ENCODE measurements around the gene CACNA2D2. TPM values are rescaled to one million over a fixed set of nuclear protein-coding genes. Genes with fewer than 3 reads are reported as not detected.

CACNA2D2 gene
- total RNA-seq, 4 donors from 2014 or later, result 1.5 to 3.3 (median 2.9) TPM

- intact Hi-C loops (cut with DNase I), result no loop called here
- H3K27ac ChIP-seq, result peak overlapping the region; percentile 66 to 87 (median 84)
- TF ChIP-seq POLR2A (IDR thresholded peaks at IDR 0.05) (peak in 1 of 2 donors; percentile 27), CTCF (IDR thresholded peaks at IDR 0.05) (no peak)
Measured at GRCh38 chr3:50450209-50450921, 53.1 kb downstream of the CACNA2D2 start.

GRCh38 chr3:50448752-50449539 lies 54.5 kb downstream of the CACNA2D2 start:
- Histone ChIP-seq H3K4me3 (replicated peaks in 1 of 3) (no peak overlapping the region), H3K27ac (no peak overlapping the region), H3K4me1 (peaks cover 15% of the 10 kb centered on the region in 2 donors), H3K9me3 (no peaks in the 10 kb centered on the region), H3K27me3 (no peaks in the 10 kb centered on the region), H3K36me3 (no peaks in the 10 kb centered on the region)
- DNase-seq, result no peak
- no peak for TF ChIP-seq POLR2A (IDR thresholded peaks at IDR 0.05)
- TF ChIP-seq CTCF (IDR thresholded peaks at IDR 0.05), result no peak
- WGBS, 2 donors, result 82 to 87% methylated on average over 11 of the region's 13 CpGs
- intact Hi-C loops (cut with DNase I), result no loop called here

More at GRCh38 chr3:50450209-50450921, 53.1 kb downstream of the CACNA2D2 start:
- peaks cover 15% of the 10 kb centered on the region in 2 donors for H3K4me1 ChIP-seq
- no peak overlapping the region for H3K4me3 ChIP-seq (replicated peaks in 1 of 3)
- no peaks in the 10 kb centered on the region for H3K27me3 ChIP-seq
- H3K9me3 ChIP-seq, result no peaks in the 10 kb centered on the region
- 7 to 23% methylated on average over 18 to 27 of the region's 29 CpGs for WGBS, 2 donors
- H3K36me3 ChIP-seq, result no peaks in the 10 kb centered on the region
- peak; percentile 87 to 91 for DNase-seq

GRCh38 chr3:50447290-50447840 lies 56.1 kb downstream of the CACNA2D2 start:
- Histone ChIP-seq H3K9me3 (no peaks in the 10 kb centered on the region), H3K4me3 (replicated peaks in 1 of 3) (no peak overlapping the region), H3K27ac (no peak overlapping the region), H3K4me1 (peaks cover 15% of the 10 kb centered on the region in 2 donors), H3K27me3 (no peaks in the 10 kb centered on the region), H3K36me3 (no peaks in the 10 kb centered on the region)
- DNase-seq, result no peak
- 53 to 66% methylated on average over 6 to 7 of the region's 10 CpGs for WGBS, 2 donors
- intact Hi-C loops (cut with DNase I), result no loop called here
- TF ChIP-seq CTCF (IDR thresholded peaks at IDR 0.05) (no peak), POLR2A (IDR thresholded peaks at IDR 0.05) (no peak)

GRCh38 chr3:50445919-50446318 lies 57.5 kb downstream of the CACNA2D2 start:
- Histone ChIP-seq H3K4me3 (replicated peaks in 1 of 3) (no peak overlapping the region), H3K9me3 (no peaks in the 10 kb centered on the region), H3K27me3 (no peaks in the 10 kb centered on the region), H3K27ac (no peak overlapping the region), H3K4me1 (peaks cover 14% of the 10 kb centered on the region in 2 donors), H3K36me3 (no peaks in the 10 kb centered on the region)
- peak in 1 of 2 donors; percentile 28 for DNase-seq
- TF ChIP-seq POLR2A (IDR thresholded peaks at IDR 0.05), result no peak
- TF ChIP-seq CTCF (IDR thresholded peaks at IDR 0.05), result no peak
- intact Hi-C loops (cut with DNase I), result no loop called here
- WGBS, 2 donors, result 68 to 69% methylated on average over 4 to 7 of the region's 7 CpGs
